Measurements from ENCODE around the gene SEMA3B.

DNA sequence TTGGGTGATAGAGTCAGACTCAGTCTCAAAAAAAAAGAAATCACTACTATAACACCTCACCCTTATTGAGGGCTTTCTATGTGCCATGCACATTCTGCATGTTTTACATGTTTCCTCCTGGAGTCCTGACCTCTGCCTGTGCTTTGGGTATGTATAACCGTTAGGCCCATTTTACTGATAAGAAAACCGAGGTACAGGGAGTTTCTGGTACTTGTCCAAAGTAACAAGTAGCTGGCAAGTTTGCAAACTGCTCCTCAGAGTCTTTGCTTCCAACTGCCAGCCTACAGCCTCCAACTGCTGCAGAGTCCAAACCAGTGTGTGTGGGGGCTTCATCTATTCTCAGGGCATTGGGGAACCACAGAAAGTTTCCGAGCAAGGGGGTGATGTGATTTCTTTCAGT, 36.6 kb upstream of the SEMA3B start:
- no peak for TF ChIP-seq POLR2A (IDR thresholded peaks at IDR 0.05)
- TF ChIP-seq, protein P1, sequence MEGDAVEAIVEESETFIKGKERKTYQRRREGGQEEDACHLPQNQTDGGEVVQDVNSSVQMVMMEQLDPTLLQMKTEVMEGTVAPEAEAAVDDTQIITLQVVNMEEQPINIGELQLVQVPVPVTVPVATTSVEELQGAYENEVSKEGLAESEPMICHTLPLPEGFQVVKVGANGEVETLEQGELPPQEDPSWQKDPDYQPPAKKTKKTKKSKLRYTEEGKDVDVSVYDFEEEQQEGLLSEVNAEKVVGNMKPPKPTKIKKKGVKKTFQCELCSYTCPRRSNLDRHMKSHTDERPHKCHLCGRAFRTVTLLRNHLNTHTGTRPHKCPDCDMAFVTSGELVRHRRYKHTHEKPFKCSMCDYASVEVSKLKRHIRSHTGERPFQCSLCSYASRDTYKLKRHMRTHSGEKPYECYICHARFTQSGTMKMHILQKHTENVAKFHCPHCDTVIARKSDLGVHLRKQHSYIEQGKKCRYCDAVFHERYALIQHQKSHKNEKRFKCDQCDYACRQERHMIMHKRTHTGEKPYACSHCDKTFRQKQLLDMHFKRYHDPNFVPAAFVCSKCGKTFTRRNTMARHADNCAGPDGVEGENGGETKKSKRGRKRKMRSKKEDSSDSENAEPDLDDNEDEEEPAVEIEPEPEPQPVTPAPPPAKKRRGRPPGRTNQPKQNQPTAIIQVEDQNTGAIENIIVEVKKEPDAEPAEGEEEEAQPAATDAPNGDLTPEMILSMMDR (IDR thresholded peaks at IDR 0.05), result no peak
